OCI-LY7 (cell line): ENCODE data around the gene TMEM53. TPM values are rescaled to one million over a fixed set of nuclear protein-coding genes. Genes with fewer than 3 reads are reported as not detected.

Source experiments
- BruUV-seq: library from RNA; stranded (reverse); fragments of 400-500 nt; replicated peaks from 2 replicates; lab custom pipeline; 2021; lab: Mats Ljungman, UMichigan
- CTCF ChIA-PET: fragments of 300-600 bp; sonication (Branson Sonifier 250); formaldehyde crosslinking; loops from one replicate; lab custom pipeline; 2022; ENCODE audit warnings: antibody characterized with exemption; ENCODE audit not compliant: unreplicated experiment; lab: Charles Lee
- POLR2A ChIA-PET: fragments of 300-600 bp; sonication (Branson Sonifier 250); formaldehyde crosslinking; loops from one replicate; lab custom pipeline; 2022; ENCODE audit warnings: antibody characterized with exemption; lab: Charles Lee
- DNase-seq: peaks from one replicate; pipeline ENCODE4 v3.0.0-alpha.2; 2015; ENCODE audit warnings: low spot score
- H2AFZ ChIP-seq: fragments of 200-600 bp; sonication (generic), shearing (Covaris generic); 2 replicates; pipeline ENCODE4 v1.6.1; 2014; ENCODE audit warnings: mild to moderate bottlenecking, antibody characterized with exemption, low read length, moderate library complexity
- H3K27ac ChIP-seq: fragments of 200-600 bp; sonication (generic); 2 replicates; pipeline ENCODE4 v1.5.1; 2014; ENCODE audit warnings: mixed run types, low read depth, mild to moderate bottlenecking, moderate library complexity, low read length, inconsistent platforms; ENCODE audit not compliant: poor library complexity, severe bottlenecking
- H3K36me3 ChIP-seq: fragments of 200-600 bp; sonication (generic); 2 replicates; pipeline ENCODE4 v1.6.1; 2014; ENCODE audit warnings: mild to moderate bottlenecking, antibody characterized with exemption, low read length, moderate library complexity, mixed read lengths; ENCODE audit not compliant: insufficient read depth
- H3K4me1 ChIP-seq: fragments of 200-600 bp; sonication (generic); 2 replicates; pipeline ENCODE4 v1.5.1; 2014; ENCODE audit warnings: mild to moderate bottlenecking, low read length; ENCODE audit not compliant: insufficient read depth, poor library complexity, severe bottlenecking
- H3K4me2 ChIP-seq: fragments of 200-600 bp; sonication (generic); 2 replicates; pipeline ENCODE4 v1.6.1; 2014; ENCODE audit warnings: mild to moderate bottlenecking, low read length
- H3K4me3 ChIP-seq: fragments of 200-600 bp; sonication (generic); 2 replicates; pipeline ENCODE4 v1.5.1; 2014; ENCODE audit warnings: mild to moderate bottlenecking, low read depth, low read length; ENCODE audit not compliant: poor library complexity, severe bottlenecking
- H3K79me2 ChIP-seq: fragments of 200-600 bp; sonication (generic); 2 replicates; pipeline ENCODE4 v1.6.1; 2016; ENCODE audit warnings: low read depth, mild to moderate bottlenecking, low read length, moderate library complexity, mixed read lengths; ENCODE audit not compliant: insufficient read depth
- H3K9me2 ChIP-seq: fragments of 200-600 bp; sonication (generic); 2 replicates; pipeline ENCODE4 v1.6.1; 2016; ENCODE audit warnings: mild to moderate bottlenecking, low read length, mixed read lengths; ENCODE audit not compliant: insufficient read depth
- H3K9me3 ChIP-seq: fragments of 200-600 bp; sonication (generic); 2 replicates; pipeline ENCODE4 v1.6.1; 2014; ENCODE audit warnings: mild to moderate bottlenecking, mixed run types, low read length, mixed read lengths
- H4K20me1 ChIP-seq: fragments of 200-600 bp; sonication (generic); 2 replicates; pipeline ENCODE4 v1.6.1; 2014; ENCODE audit warnings: mild to moderate bottlenecking, antibody characterized with exemption, low read length, moderate library complexity, mixed read lengths; ENCODE audit not compliant: insufficient read depth
- CTCF ChIP-seq: fragments of 200-600 bp; sonication (generic); conservative IDR thresholded peaks from 2 replicates; pipeline ENCODE4 v1.5.1; 2014; ENCODE audit warnings: mild to moderate bottlenecking, antibody characterized with exemption, low read length, moderate library complexity, mixed read lengths
- EZH2phosphoT487 ChIP-seq: fragments of 200-600 bp; sonication (generic); IDR thresholded peaks from 2 replicates; pipeline ENCODE4 v1.6.1; 2018; ENCODE audit warnings: low read depth, borderline replicate concordance, mild to moderate bottlenecking, mixed run types, antibody characterized with exemption, low read length, moderate library complexity, mixed read lengths
- intact Hi-C: fragments of 100-400 bp; cut with micrococcal nuclease; formaldehyde crosslinking; loops from one replicate; pipeline ENCODE4 v1.10.0; 2022; ENCODE audit not compliant: unreplicated experiment
- total RNA-seq, 2 experiments: library from RNA; depleted of rRNA in 1 of 2; stranded (reverse); fragments of >200 nt in 1 of 2; shearing (Covaris generic) in 1 of 2; gene quantifications; 2 replicates each; pipeline ENCODE4 v1.2.3, GENCODE V29; 2014 to 2022

TMEM53 gene
- total RNA-seq, 2 experiments from 2014 or later: 6.6 to 8.1 TPM

GRCh38 chr1:44705938-44706337 lies 31.7 kb upstream of the TMEM53 start:
- intact Hi-C loops: no loop called here
- H3K4me3 ChIP-seq: no peak overlapping the region
- ChIA-PET CTCF (interaction anchor here (0.6 kb wide), 1 partner anchor 14 kb away, joined by 3 read pairs; no protein-coding TSS in a partner anchor), POLR2A (interaction anchor here (1.3 to 4.0 kb wide), 3 partner anchors 9 to 16 kb away, joined by 5 to 28 read pairs (median 10); no protein-coding TSS in a partner anchor)
- BruUV-seq: no TSS peak
- H3K9me3 ChIP-seq: no peaks in the 10 kb centered on the region
- H4K20me1 ChIP-seq: no peaks in the 10 kb centered on the region
- H3K36me3 ChIP-seq: no peaks in the 10 kb centered on the region; the same call in 1 of the 2 replicates
- no peaks in the 10 kb centered on the region for H3K9me2 ChIP-seq
- DNase-seq: no peak
- peaks cover 23% of the 10 kb centered on the region for H3K4me1 ChIP-seq
- no peaks in the 10 kb centered on the region for H3K79me2 ChIP-seq
- TF ChIP-seq EZH2phosphoT487 (no peak), CTCF (no peak)
- no peak overlapping the region for H2AFZ ChIP-seq
- no peak overlapping the region for H3K4me2 ChIP-seq
- H3K27ac ChIP-seq: no peak overlapping the region

- Histone ChIP-seq H3K9me2 (no peaks in the 10 kb centered on the region), H3K4me1 (peaks cover 19% of the 10 kb centered on the region), H3K4me3 (no peak overlapping the region), H4K20me1 (no peaks in the 10 kb centered on the region), H3K27ac (no peak overlapping the region), H3K36me3 (no peaks in the 10 kb centered on the region; the same call in 1 of the 2 replicates), H2AFZ (no peak overlapping the region), H3K4me2 (no peak overlapping the region), H3K79me2 (no peaks in the 10 kb centered on the region), H3K9me3 (no peaks in the 10 kb centered on the region)
- no TSS peak for BruUV-seq
- ChIA-PET CTCF (no interaction called here), POLR2A (interaction anchor here (1.3 to 4.0 kb wide), 2 partner anchors 9 to 16 kb away, joined by 5 to 28 read pairs; no protein-coding TSS in a partner anchor)
- TF ChIP-seq CTCF: no peak
- TF ChIP-seq EZH2phosphoT487: no peak
- intact Hi-C loops: no loop called here
- no peak for DNase-seq
Observed at GRCh38 chr1:44705470-44705869, 31.2 kb upstream of the TMEM53 start.

GRCh38 chr1:44701141-44701573 lies 26.9 kb upstream of the TMEM53 start:
- CTCF ChIA-PET: no interaction called here
- no peaks in the 10 kb centered on the region for H3K79me2 ChIP-seq
- no peak overlapping the region for H3K27ac ChIP-seq
- no peak overlapping the region for H2AFZ ChIP-seq
- DNase-seq: no peak
- POLR2A ChIA-PET: interaction anchor here (0.7 kb wide), 2 partner anchors 8 to 131 kb away, joined by 3 to 4 read pairs; no protein-coding TSS in a partner anchor
- H3K4me3 ChIP-seq: no peak overlapping the region
- no peaks in the 10 kb centered on the region for H3K9me3 ChIP-seq
- no peaks in the 10 kb centered on the region for H3K36me3 ChIP-seq
- BruUV-seq: no TSS peak
- peaks cover 25% of the 10 kb centered on the region for H3K4me1 ChIP-seq
- H3K9me2 ChIP-seq: no peaks in the 10 kb centered on the region
- no peak for TF ChIP-seq CTCF
- no peak for TF ChIP-seq EZH2phosphoT487
- no peaks in the 10 kb centered on the region for H4K20me1 ChIP-seq
- H3K4me2 ChIP-seq: no peak overlapping the region
- intact Hi-C loops: no loop called here
